Measurements from ENCODE around the gene CST9L. TPM values are rescaled to one million over a fixed set of nuclear protein-coding genes. Genes with fewer than 3 reads are reported as not detected.

Gene CST9L
- not detected for polyA plus RNA-seq
- long read RNA-seq, donor 1: 0 reads
- long read RNA-seq, donor 2: 0 reads
- long read RNA-seq, donor 3: 0 reads
- long read RNA-seq, donor 4: 0 reads
- long read RNA-seq, donor 5: 0 reads
- long read RNA-seq, donor 6: 0 reads
- long read RNA-seq, donor 7: 0 reads
- long read RNA-seq, donor 8: 0 reads
- long read RNA-seq, donor 9: 0 reads
- long read RNA-seq, donor 10: 0 reads
- long read RNA-seq, donor 11: 0 reads

- H3K27me3 ChIP-seq (ENCODE audit: control insufficient read depth, insufficient read depth, low read length): no peaks in the 10 kb centered on the region
- no peak within 1 kb of the TSS for H3K4me3 ChIP-seq (ENCODE audit: low read length)
- no peak for DNase-seq
- no peaks in the 10 kb centered on the region for H3K9me3 ChIP-seq (ENCODE audit: control insufficient read depth, low read depth, low read length)
- H3K27ac ChIP-seq (ENCODE audit: low read length): no peak within 1 kb of the TSS
- no peaks in the 10 kb centered on the region for H3K4me1 ChIP-seq (ENCODE audit: control insufficient read depth, insufficient read depth, low read length)
- no peaks in the 10 kb centered on the region for H3K36me3 ChIP-seq (ENCODE audit: control insufficient read depth, insufficient read depth, low read length)
- WGBS (ENCODE audit: insufficient coverage, low lambda C conversion rate): no CpG with 5 or more reads among the region's 11 CpGs
Measured at GRCh38 chr20:23568320-23568970, at the start of gene CST9L. TSS of gene CST9L (minus strand) at chr20:23568484. CDS start at chr20:23568450, 34 bp downstream.

GRCh38 chr20:23614163-23614562 is 45.9 kb upstream of the CST9L start:
- Histone ChIP-seq H3K27ac (ENCODE audit: low read length) (no peak overlapping the region), H3K4me1 (ENCODE audit: control insufficient read depth, insufficient read depth, low read length) (no peaks in the 10 kb centered on the region), H3K4me3 (ENCODE audit: low read length) (no peak overlapping the region), H3K9me3 (ENCODE audit: control insufficient read depth, low read depth, low read length) (no peaks in the 10 kb centered on the region), H3K27me3 (ENCODE audit: control insufficient read depth, insufficient read depth, low read length) (no peaks in the 10 kb centered on the region), H3K36me3 (ENCODE audit: control insufficient read depth, insufficient read depth, low read length) (no peaks in the 10 kb centered on the region)
- WGBS (ENCODE audit: insufficient coverage, low lambda C conversion rate): no CpG with 5 or more reads among the region's 5 CpGs
- no peak for DNase-seq

- no peak for DNase-seq
- no peaks in the 10 kb centered on the region for H3K9me3 ChIP-seq (ENCODE audit: control insufficient read depth, low read depth, low read length)
- H3K27me3 ChIP-seq (ENCODE audit: control insufficient read depth, insufficient read depth, low read length): no peaks in the 10 kb centered on the region
- no peak overlapping the region for H3K27ac ChIP-seq (ENCODE audit: low read length)
- H3K4me1 ChIP-seq (ENCODE audit: control insufficient read depth, insufficient read depth, low read length): no peaks in the 10 kb centered on the region
- no peak overlapping the region for H3K4me3 ChIP-seq (ENCODE audit: low read length)
- H3K36me3 ChIP-seq (ENCODE audit: control insufficient read depth, insufficient read depth, low read length): no peaks in the 10 kb centered on the region
Measured at GRCh38 chr20:23613676-23614075, 45.4 kb upstream of the CST9L start.

GRCh38 chr20:23612396-23612795 is 44.1 kb upstream of the CST9L start:
- Histone ChIP-seq H3K9me3 (ENCODE audit: control insufficient read depth, low read depth, low read length) (no peaks in the 10 kb centered on the region), H3K4me1 (ENCODE audit: control insufficient read depth, insufficient read depth, low read length) (no peaks in the 10 kb centered on the region), H3K4me3 (ENCODE audit: low read length) (no peak overlapping the region), H3K27me3 (ENCODE audit: control insufficient read depth, insufficient read depth, low read length) (no peaks in the 10 kb centered on the region), H3K36me3 (ENCODE audit: control insufficient read depth, insufficient read depth, low read length) (no peaks in the 10 kb centered on the region), H3K27ac (ENCODE audit: low read length) (no peak overlapping the region)
- no peak for DNase-seq
- WGBS (ENCODE audit: insufficient coverage, low lambda C conversion rate): no CpG with 5 or more reads among the region's 2 CpGs

GRCh38 chr20:23609486-23610109 is 41.3 kb upstream of the CST9L start:
- H3K27me3 ChIP-seq (ENCODE audit: control insufficient read depth, insufficient read depth, low read length): no peaks in the 10 kb centered on the region
- H3K36me3 ChIP-seq (ENCODE audit: control insufficient read depth, insufficient read depth, low read length): no peaks in the 10 kb centered on the region
- 100% methylated on average over 1 of the region's 5 CpGs for WGBS (ENCODE audit: insufficient coverage, low lambda C conversion rate)
- H3K4me1 ChIP-seq (ENCODE audit: control insufficient read depth, insufficient read depth, low read length): no peaks in the 10 kb centered on the region
- no peak for DNase-seq
- no peak overlapping the region for H3K27ac ChIP-seq (ENCODE audit: low read length)
- H3K4me3 ChIP-seq (ENCODE audit: low read length): no peak overlapping the region
- H3K9me3 ChIP-seq (ENCODE audit: control insufficient read depth, low read depth, low read length): no peaks in the 10 kb centered on the region

GRCh38 chr20:23608251-23608846 is 40.1 kb upstream of the CST9L start:
- Histone ChIP-seq H3K27me3 (ENCODE audit: control insufficient read depth, insufficient read depth, low read length) (no peaks in the 10 kb centered on the region), H3K27ac (ENCODE audit: low read length) (no peak overlapping the region), H3K9me3 (ENCODE audit: control insufficient read depth, low read depth, low read length) (no peaks in the 10 kb centered on the region), H3K4me3 (ENCODE audit: low read length) (no peak overlapping the region), H3K36me3 (ENCODE audit: control insufficient read depth, insufficient read depth, low read length) (no peaks in the 10 kb centered on the region), H3K4me1 (ENCODE audit: control insufficient read depth, insufficient read depth, low read length) (no peaks in the 10 kb centered on the region)
- no peak for DNase-seq
- no CpG with 5 or more reads among the region's 18 CpGs for WGBS (ENCODE audit: insufficient coverage, low lambda C conversion rate)

GRCh38 chr20:23607497-23608245 is 39.4 kb upstream of the CST9L start:
- H3K4me3 ChIP-seq (ENCODE audit: low read length): no peak overlapping the region
- H3K9me3 ChIP-seq (ENCODE audit: control insufficient read depth, low read depth, low read length): no peaks in the 10 kb centered on the region
- no CpG with 5 or more reads among the region's 14 CpGs for WGBS (ENCODE audit: insufficient coverage, low lambda C conversion rate)
- DNase-seq: no peak
- H3K4me1 ChIP-seq (ENCODE audit: control insufficient read depth, insufficient read depth, low read length): no peaks in the 10 kb centered on the region
- no peaks in the 10 kb centered on the region for H3K36me3 ChIP-seq (ENCODE audit: control insufficient read depth, insufficient read depth, low read length)
- H3K27ac ChIP-seq (ENCODE audit: low read length): no peak overlapping the region
- H3K27me3 ChIP-seq (ENCODE audit: control insufficient read depth, insufficient read depth, low read length): no peaks in the 10 kb centered on the region

- DNase-seq: peak; percentile 51 to 52
- Histone ChIP-seq H3K36me3 (ENCODE audit: control insufficient read depth, insufficient read depth, low read length) (no peaks in the 10 kb centered on the region), H3K4me1 (ENCODE audit: control insufficient read depth, insufficient read depth, low read length) (no peaks in the 10 kb centered on the region), H3K27me3 (ENCODE audit: control insufficient read depth, insufficient read depth, low read length) (no peaks in the 10 kb centered on the region), H3K4me3 (ENCODE audit: low read length) (no peak overlapping the region), H3K27ac (ENCODE audit: low read length) (no peak overlapping the region), H3K9me3 (ENCODE audit: control insufficient read depth, low read depth, low read length) (no peaks in the 10 kb centered on the region)
- no CpG with 5 or more reads among the region's 9 CpGs for WGBS (ENCODE audit: insufficient coverage, low lambda C conversion rate)
Measured at GRCh38 chr20:23606652-23607049, 38.4 kb upstream of the CST9L start.

- Histone ChIP-seq H3K9me3 (ENCODE audit: control insufficient read depth, low read depth, low read length) (no peaks in the 10 kb centered on the region), H3K4me3 (ENCODE audit: low read length) (no peak within 1 kb of the TSS), H3K27me3 (ENCODE audit: control insufficient read depth, insufficient read depth, low read length) (no peaks in the 10 kb centered on the region), H3K36me3 (ENCODE audit: control insufficient read depth, insufficient read depth, low read length) (no peaks in the 10 kb centered on the region), H3K4me1 (ENCODE audit: control insufficient read depth, insufficient read depth, low read length) (no peaks in the 10 kb centered on the region), H3K27ac (ENCODE audit: low read length) (no peak within 1 kb of the TSS)
- peak in 1 of 2 donors; percentile 1 for DNase-seq
- no CpG with 5 or more reads among the region's 16 CpGs for WGBS (ENCODE audit: insufficient coverage, low lambda C conversion rate)
Measured at GRCh38 chr20:23605867-23606651, 37.8 kb upstream of the CST9L start, which contains the start of gene CST9. TSS of gene CST9 (minus strand) at chr20:23605917. CDS start at chr20:23605864, 53 bp downstream.
